GM12878 (cell line): ENCODE results near the gene FAM171A1.

Source experiments
- BCLAF1 ChIP-seq: fragments of 450-650 bp; IDR thresholded peaks from 2 replicates; pipeline ENCODE4 v1.6.1; 2017; ENCODE audit warnings: antibody characterized with exemption, mild to moderate bottlenecking, moderate library complexity
- CREM ChIP-seq: IDR thresholded peaks from 2 replicates; pipeline ENCODE4 v1.6.1; 2014; ENCODE audit warnings: antibody characterized with exemption, low read depth
- ELK1 ChIP-seq: IDR thresholded peaks from 2 replicates; pipeline ENCODE4 v1.6.1; 2012; ENCODE audit warnings: low read depth, low read length, improper control_type of control experiment
- POLR2AphosphoS5 ChIP-seq: IDR thresholded peaks from 2 replicates; pipeline ENCODE4 v1.6.1; 2011; ENCODE audit warnings: mild to moderate bottlenecking, low read length, inconsistent platforms
- SP1 ChIP-seq: IDR thresholded peaks from one replicate; pipeline ENCODE4 v1.6.1; 2011; ENCODE audit warnings: low read depth, low read length
- USF1 ChIP-seq: IDR thresholded peaks from 2 replicates; pipeline ENCODE4 v1.6.1; 2011; ENCODE audit warnings: borderline replicate concordance, low read depth, mild to moderate bottlenecking, moderate library complexity, mixed read lengths, low read length; ENCODE audit not compliant: insufficient read depth; ENCODE audit errors: extremely low read length
- ZNF24 ChIP-seq: fragments of 450-650 bp; IDR thresholded peaks from 2 replicates; pipeline ENCODE4 v1.6.1; 2017; ENCODE audit warnings: antibody characterized with exemption, mild to moderate bottlenecking
- TF ChIP-seq, protein P1 (sequence below), 3 experiments: IDR thresholded peaks in 2 of 3; conservative IDR thresholded peaks in 1 of 3; 2 replicates each; pipeline ENCODE4 v1.5.1; 2011; ENCODE audit warnings: low read depth in 3 of 3, low read length in 3 of 3, mild to moderate bottlenecking in 3 of 3, control low read depth in 2 of 3, moderate library complexity in 2 of 3, inconsistent platforms in 1 of 3, mixed read lengths in 1 of 3; ENCODE audit not compliant: control insufficient read depth in 2 of 3, insufficient read depth in 1 of 3; ENCODE audit errors: extremely low read depth in 1 of 3

DNA sequence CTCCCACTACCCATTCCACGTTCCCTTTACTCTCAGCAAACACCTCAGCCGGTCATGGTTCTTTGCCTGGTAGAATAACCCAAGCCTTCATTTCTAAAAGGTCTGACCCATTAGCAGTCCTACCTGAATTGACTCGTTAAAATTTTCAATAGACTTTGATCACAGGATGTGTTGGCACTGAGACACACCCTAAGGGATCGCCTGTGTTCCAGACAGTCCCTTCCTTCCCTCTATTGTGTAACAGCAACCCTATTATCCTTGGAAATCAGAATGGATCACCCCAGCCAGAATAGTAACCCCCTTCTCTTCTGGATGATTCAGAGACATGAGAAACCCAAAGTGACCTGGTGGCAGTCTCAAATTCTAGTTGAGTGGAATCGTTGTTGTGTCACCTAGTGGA lies 20.4 kb upstream of the FAM171A1 start:
- TF ChIP-seq USF1 (no peak), BCLAF1 (no peak), ZNF24 (no peak), POLR2AphosphoS5 (no peak), ELK1 (no peak), SP1 (no peak), CREM (no peak)
- TF ChIP-seq, protein P1, sequence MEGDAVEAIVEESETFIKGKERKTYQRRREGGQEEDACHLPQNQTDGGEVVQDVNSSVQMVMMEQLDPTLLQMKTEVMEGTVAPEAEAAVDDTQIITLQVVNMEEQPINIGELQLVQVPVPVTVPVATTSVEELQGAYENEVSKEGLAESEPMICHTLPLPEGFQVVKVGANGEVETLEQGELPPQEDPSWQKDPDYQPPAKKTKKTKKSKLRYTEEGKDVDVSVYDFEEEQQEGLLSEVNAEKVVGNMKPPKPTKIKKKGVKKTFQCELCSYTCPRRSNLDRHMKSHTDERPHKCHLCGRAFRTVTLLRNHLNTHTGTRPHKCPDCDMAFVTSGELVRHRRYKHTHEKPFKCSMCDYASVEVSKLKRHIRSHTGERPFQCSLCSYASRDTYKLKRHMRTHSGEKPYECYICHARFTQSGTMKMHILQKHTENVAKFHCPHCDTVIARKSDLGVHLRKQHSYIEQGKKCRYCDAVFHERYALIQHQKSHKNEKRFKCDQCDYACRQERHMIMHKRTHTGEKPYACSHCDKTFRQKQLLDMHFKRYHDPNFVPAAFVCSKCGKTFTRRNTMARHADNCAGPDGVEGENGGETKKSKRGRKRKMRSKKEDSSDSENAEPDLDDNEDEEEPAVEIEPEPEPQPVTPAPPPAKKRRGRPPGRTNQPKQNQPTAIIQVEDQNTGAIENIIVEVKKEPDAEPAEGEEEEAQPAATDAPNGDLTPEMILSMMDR (IDR thresholded peaks at IDR 0.05 in 2 of 3, conservative IDR thresholded peaks at IDR 0.05 in 1 of 3; ENCODE audit: control insufficient read depth in 2 of 3, extremely low read depth in 1 of 3, insufficient read depth in 1 of 3, low read depth in 3 of 3, low read length in 3 of 3), result no peak
